Measurements from ENCODE around the gene P3H2. TPM values are rescaled to one million over a fixed set of nuclear protein-coding genes. Genes with fewer than 3 reads are reported as not detected.

Gene P3H2
- total and polyA plus RNA-seq, 2 of the 4 experiments (the other 2 are of a cell fraction) = 54.7 to 64.3 TPM

GRCh38 chr3:190086191-190086590 is 34.5 kb downstream of the P3H2 start:
- peak overlapping the region; percentile 11; the same call in 1 of the 2 replicates for H3K23ac ChIP-seq (ENCODE audit: low read depth, low read length)
- H3K36me3 ChIP-seq (ENCODE audit: control insufficient read depth, insufficient read depth, low read length) = no peaks in the 10 kb centered on the region
- H3K27me3 ChIP-seq (ENCODE audit: control insufficient read depth, insufficient read depth, low read length) = no peaks in the 10 kb centered on the region
- H2BK15ac ChIP-seq (ENCODE audit: low read depth, low read length) = no peak overlapping the region
- no peak overlapping the region for H2BK20ac ChIP-seq (ENCODE audit: low read depth, low read length)
- H3K4me2 ChIP-seq (ENCODE audit: low read depth, low read length) = no peak overlapping the region
- CTCF ChIA-PET = no interaction called here
- H3K18ac ChIP-seq (ENCODE audit: low read depth, low read length) = peak overlapping the region; percentile 0; the same call in 1 of the 2 replicates
- BruUV-seq (replicated peaks) = no TSS peak
- peaks cover 6% of the 10 kb centered on the region for H3K4me1 ChIP-seq (ENCODE audit: control insufficient read depth, insufficient read depth, low read length)
- no peak overlapping the region for H3K56ac ChIP-seq (ENCODE audit: extremely low read depth, insufficient read depth, low read length)
- WGBS, 2 experiments (ENCODE audit: extremely low coverage in 2 of 2, insufficient read length in 1 of 2) = 20% methylated on average over 1 of the region's 2 CpGs; no CpG with 5 or more reads in 1 of the 2 experiments
- H3K9me1 ChIP-seq (ENCODE audit: insufficient read depth, low read length) = 0 out of 2 replicates have a peak, but pooled peaks cover 7% of the 10 kb centered on the region
- no peak overlapping the region for H3K4me3 ChIP-seq (ENCODE audit: insufficient read depth, low read depth, low read length)
- dilution Hi-C loops (cut with HindIII; ENCODE audit: low sequenced_read_pairs, unreplicated experiment) = no loop called here
- no peak overlapping the region for H4K91ac ChIP-seq (ENCODE audit: insufficient read depth, low read depth, low read length)
- no peak overlapping the region for H2AK9ac ChIP-seq (replicated peaks; ENCODE audit: low read depth, low read length, poor library complexity)
- peak overlapping the region; percentile 1; the same call in 1 of the 2 replicates for H3K14ac ChIP-seq (replicated peaks; ENCODE audit: low read depth, low read length)
- no peak overlapping the region for H2BK5ac ChIP-seq (ENCODE audit: low read depth, low read length, poor library complexity, severe bottlenecking)
- 0 out of 4 replicates have a peak overlapping the region, but pooled peaks of 1 of the 2 experiments have one; percentile 11 for H4K8ac ChIP-seq (ENCODE audit: low read depth in 2 of 2, low read length in 2 of 2)
- DNase-seq = no peak
- H3K9me3 ChIP-seq (ENCODE audit: control insufficient read depth, insufficient read depth, low read length) = no peaks in the 10 kb centered on the region
- H3K4ac ChIP-seq (ENCODE audit: low read depth, low read length) = 0 out of 2 replicates have a peak overlapping the region, but pooled peaks have one; percentile 39
- no peak overlapping the region for H2AFZ ChIP-seq (replicated peaks; ENCODE audit: low read length, poor library complexity)
- H3K9ac ChIP-seq (ENCODE audit: low read depth, low read length) = no peak overlapping the region
- H3K79me1 ChIP-seq (ENCODE audit: low read depth in 1 of 2, low read length in 2 of 2) = peaks cover 11 to 48% of the 10 kb centered on the region in 2 experiments; a peak in 3 of 4 replicates
- POLR2A ChIA-PET (ENCODE audit: unreplicated experiment) = no interaction called here
- H4K20me1 ChIP-seq (ENCODE audit: insufficient read depth, low read length) = no peaks in the 10 kb centered on the region
- H2BK120ac ChIP-seq (ENCODE audit: low read depth, low read length) = peak overlapping the region; percentile 6; the same call in 1 of the 2 replicates
- intact Hi-C loops (cut with micrococcal nuclease) = no loop called here
- H2AK5ac ChIP-seq (ENCODE audit: low read depth, low read length) = no peak overlapping the region
- no peak for TF ChIP-seq CEBPB (IDR thresholded peaks at IDR 0.05; ENCODE audit: low read depth, low read length)
- TF ChIP-seq RAD21 (IDR thresholded peaks at IDR 0.05; ENCODE audit: low read length) = no peak
- peak overlapping the region; percentile 39; the same call in 1 of the 2 replicates for H4K5ac ChIP-seq (ENCODE audit: low read depth, low read length)
- ATAC-seq (ENCODE audit: low read depth) = no peak
- no peak overlapping the region for H3K27ac ChIP-seq (ENCODE audit: insufficient read depth, low read length)
- in situ Hi-C loops (cut with MboI; ENCODE audit: low sequenced_read_pairs) = no loop called here

Measured in IMR-90 (cell line).